GM18907 (cell line): ENCODE measurements around the gene NDUFA11.
"Not testable (repeated sequence)": the region's sequence is repeated elsewhere in the genome, so short reads cannot be mapped to it uniquely, and the experiment has no call there.

ENCODE experiments used
- ATAC-seq: cut with Tn5 transposase; IDR thresholded peaks from one replicate; pipeline ENCODE4 v1.9.1; 2021; ENCODE audit warnings: mild to moderate bottlenecking, moderate library complexity; ENCODE audit not compliant: unreplicated experiment

The NDUFA11 gene

GRCh38 chr19:5891572-5891937 lies 12.0 kb downstream of the NDUFA11 start:
- no peak for ATAC-seq

GRCh38 chr19:5890099-5890498 lies 13.5 kb downstream of the NDUFA11 start:
- ATAC-seq = no peak

- no peak for ATAC-seq
Observed at GRCh38 chr19:5889288-5889971, 14.2 kb downstream of the NDUFA11 start.

GRCh38 chr19:5884065-5884811 lies 19.4 kb downstream of the NDUFA11 start:
- ATAC-seq = not testable (repeated sequence)

GRCh38 chr19:5883157-5883873 lies 20.3 kb downstream of the NDUFA11 start:
- not testable (repeated sequence) for ATAC-seq

GRCh38 chr19:5882421-5882968 lies 21.1 kb downstream of the NDUFA11 start:
- no peak for ATAC-seq

GRCh38 chr19:5881543-5882299 lies 21.9 kb downstream of the NDUFA11 start:
- no peak for ATAC-seq

- ATAC-seq = no peak
Observed at GRCh38 chr19:5880604-5881078, 22.9 kb downstream of the NDUFA11 start.

- no peak for ATAC-seq
Observed at GRCh38 chr19:5880196-5880595, 23.4 kb downstream of the NDUFA11 start.

- no peak for ATAC-seq
Observed at GRCh38 chr19:5877882-5878281, 25.7 kb downstream of the NDUFA11 start.

- ATAC-seq = no peak
Observed at GRCh38 chr19:5877427-5877826, 26.2 kb downstream of the NDUFA11 start.

- not testable (repeated sequence) for ATAC-seq
Observed at GRCh38 chr19:5874496-5874895, 29.1 kb downstream of the NDUFA11 start.

- ATAC-seq = no peak
Observed at GRCh38 chr19:5873617-5874199, 29.9 kb downstream of the NDUFA11 start.

- ATAC-seq = no peak
Observed at GRCh38 chr19:5870986-5871394, 32.6 kb downstream of the NDUFA11 start.

GRCh38 chr19:5867201-5868136 lies 36.1 kb downstream of the NDUFA11 start:
- no peak for ATAC-seq

GRCh38 chr19:5865772-5866171 lies 37.8 kb downstream of the NDUFA11 start:
- ATAC-seq = no peak

GRCh38 chr19:5864725-5865486 lies 38.7 kb downstream of the NDUFA11 start:
- ATAC-seq = no peak

GRCh38 chr19:5864013-5864720 lies 39.4 kb downstream of the NDUFA11 start:
- no peak for ATAC-seq
